DND-41 (cell line): ENCODE data around the gene NAGPA.
"Not testable (repeated sequence)": the region's sequence is repeated elsewhere in the genome, so short reads cannot be mapped to it uniquely, and the experiment has no call there.

Experiments used
- CTCF ChIP-seq: IDR thresholded peaks from 2 replicates; pipeline ENCODE4 v1.5.1; 2012; ENCODE audit warnings: borderline replicate concordance, low read length, moderate library complexity, mild to moderate bottlenecking; ENCODE audit not compliant: poor library complexity, severe bottlenecking; ENCODE audit errors: extremely low read depth
- EZH2 ChIP-seq: IDR thresholded peaks from 3 replicates; pipeline ENCODE4 v1.6.1; 2012; ENCODE audit warnings: borderline replicate concordance, low read depth, mild to moderate bottlenecking, moderate library complexity, low read length, inconsistent platforms; ENCODE audit not compliant: severe bottlenecking

GRCh38 chr16:5044581-5044980, 10.8 kb upstream of the NAGPA start:
- not testable (repeated sequence) for TF ChIP-seq EZH2, CTCF
